GM19463 (cell line): ENCODE measurements around the gene TRIM27.
"Not testable (repeated sequence)": the region's sequence is repeated elsewhere in the genome, so short reads cannot be mapped to it uniquely, and the experiment has no call there.

Experiments
- ATAC-seq: cut with Tn5 transposase; IDR thresholded peaks from one replicate; pipeline ENCODE4 v1.9.1; 2021; ENCODE audit warnings: mild to moderate bottlenecking, moderate library complexity; ENCODE audit not compliant: unreplicated experiment

The TRIM27 gene

DNA sequence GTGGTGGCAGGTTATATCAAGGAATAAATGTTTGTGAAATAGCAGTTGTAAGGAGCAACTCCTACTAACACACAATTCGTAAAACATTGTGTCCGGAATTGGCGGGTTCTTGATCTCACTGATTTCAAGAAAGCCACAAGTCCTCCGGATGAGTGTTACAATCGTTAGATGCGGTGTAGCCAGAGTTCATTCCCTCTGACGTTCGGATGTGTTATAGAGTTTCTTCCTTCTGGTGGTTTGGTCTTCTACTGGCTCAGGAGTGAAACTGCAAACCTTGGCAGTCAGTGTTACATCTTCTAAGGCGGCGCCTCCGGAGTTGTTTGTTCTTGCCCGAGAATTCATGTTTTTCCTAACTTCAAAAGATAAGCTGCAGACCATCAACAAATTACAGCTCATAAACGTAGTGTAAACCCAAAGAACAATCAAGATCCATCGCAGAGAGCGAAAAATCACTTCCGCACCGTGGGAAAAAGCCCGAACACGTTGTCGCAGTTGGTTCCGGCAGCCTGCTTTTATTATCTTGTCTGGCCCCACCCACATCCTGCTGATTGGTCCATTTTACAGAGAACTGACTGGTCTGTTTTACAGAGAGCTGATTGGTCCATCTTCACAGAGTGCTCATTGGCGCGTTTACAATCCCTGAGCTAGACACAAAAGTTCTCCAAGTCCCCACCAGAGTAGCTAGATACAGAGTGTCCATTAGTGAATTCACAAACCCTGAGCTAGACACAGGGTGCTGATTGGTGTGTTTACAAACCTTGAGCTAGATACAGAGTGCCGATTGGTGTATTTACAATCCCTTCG lies 58.2 kb downstream of the TRIM27 start:
- ATAC-seq, result no peak

DNA sequence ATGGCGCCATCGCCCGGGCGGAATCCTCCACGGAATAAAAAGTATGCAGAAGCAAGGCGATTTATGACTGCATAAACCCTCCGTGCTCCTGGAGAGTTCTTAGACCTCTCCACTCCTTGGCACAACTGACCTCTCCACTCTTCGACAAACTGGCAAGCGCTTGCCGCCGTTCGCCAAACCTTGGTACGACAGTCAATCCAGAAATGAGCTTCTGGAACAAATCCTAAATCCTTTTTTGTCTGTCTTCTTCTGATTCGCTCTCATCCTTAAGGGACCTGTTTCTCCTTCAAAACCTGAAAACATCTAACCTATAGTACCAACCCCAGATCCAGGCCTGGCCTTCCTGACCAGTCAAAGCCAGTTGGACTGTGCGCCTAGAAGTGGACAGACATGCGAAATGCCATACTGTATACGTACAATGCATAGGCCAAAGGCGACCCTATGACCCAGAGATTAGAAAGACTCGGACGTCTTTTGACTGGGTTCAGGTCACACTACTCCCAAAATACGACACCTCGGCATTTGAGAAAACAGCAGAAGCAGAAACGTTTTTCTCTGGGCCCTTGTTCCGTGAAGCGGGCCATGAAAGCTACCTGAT lies 59.4 kb downstream of the TRIM27 start:
- ATAC-seq, result no peak

DNA sequence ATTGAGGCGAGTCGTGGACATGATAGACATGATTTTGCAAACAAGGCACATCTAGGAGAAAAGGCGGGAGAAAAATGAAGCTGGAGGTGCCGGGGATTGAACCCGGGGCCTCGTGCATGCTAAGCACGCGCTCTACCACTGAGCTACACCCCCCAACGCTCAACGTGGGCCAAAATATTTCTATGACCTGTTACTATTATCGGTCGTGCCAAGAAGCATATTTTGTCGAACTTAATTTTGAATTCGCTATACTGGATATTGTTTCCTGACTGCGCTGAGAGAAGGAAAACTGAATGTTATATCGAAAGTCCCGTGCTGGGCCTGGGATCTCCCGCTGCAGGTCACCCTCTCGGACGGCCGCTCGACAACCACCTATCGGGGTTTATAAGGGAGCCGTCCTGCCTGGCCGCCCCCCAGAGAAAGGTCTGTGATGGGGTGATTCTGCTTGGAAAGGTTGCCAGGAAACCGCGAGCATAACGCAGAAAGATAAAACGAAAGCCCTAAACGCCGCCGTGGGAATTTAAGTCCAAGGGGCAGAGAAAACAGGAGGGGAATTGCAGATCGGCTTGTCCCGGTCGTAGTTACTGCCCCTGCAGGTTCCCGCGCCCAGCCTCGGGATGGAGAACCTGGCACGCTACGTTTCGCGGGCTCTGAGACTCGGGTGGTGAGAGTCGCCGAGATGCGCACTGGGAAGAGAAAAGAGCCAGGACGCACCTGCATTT lies 60.0 kb downstream of the TRIM27 start:
- ATAC-seq, result no peak

DNA sequence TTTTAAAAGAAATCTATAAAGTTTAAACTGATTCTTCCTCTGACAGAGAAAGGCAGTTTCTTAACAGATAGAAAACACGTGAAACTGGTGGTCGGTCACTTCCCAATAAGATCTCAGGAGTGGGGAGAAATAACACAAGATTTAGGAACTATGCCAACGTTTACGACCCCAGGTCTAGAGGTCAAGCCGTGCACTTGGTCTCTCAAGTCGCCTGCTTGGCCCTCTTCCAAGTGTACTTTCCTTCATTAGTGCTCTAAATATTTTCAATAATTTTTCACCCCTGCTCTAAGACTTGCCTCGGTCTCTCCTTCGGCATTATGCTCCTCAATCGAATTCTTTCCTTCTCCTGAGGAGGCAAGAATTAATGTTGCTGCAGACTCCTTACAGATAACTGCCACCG lies 61.7 kb downstream of the TRIM27 start:
- no peak for ATAC-seq

DNA sequence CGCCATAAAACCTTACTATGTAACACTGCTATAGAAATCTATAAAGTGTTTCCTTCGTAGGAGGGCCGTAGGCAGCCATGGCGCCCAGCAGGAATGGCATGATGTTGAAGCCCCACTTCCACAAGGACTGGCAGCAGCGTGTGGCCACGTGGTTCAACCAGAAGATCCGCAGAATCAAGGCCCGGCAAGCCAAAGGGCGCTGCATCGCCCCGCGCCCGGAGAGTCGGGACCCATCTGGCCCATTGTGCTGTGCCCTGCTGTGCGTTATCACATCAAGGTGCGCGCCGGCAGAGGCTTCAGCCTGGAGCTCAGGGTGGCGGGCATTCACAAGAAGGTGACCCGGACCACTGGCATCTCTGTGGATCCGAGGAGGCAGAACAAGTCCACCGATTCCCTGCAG lies 62.4 kb downstream of the TRIM27 start:
- no peak for ATAC-seq

DNA sequence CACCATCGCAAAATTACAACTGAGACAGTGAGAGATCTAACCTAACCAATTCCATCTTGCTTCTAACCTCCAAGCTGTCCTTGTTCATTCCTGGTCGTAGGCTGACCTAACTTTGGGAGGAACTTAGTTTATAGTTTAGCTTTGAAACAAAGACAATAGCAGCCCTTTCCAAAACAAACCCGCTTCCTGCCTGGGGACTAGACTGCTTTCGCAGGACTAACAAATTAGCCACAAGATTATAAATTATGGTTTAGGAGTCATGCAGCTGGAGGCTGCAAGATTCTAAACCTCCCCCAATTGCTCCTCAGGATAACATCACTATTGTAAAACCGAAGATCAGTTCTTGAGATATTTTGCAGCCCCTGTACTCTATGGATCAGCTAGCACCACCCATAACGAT lies 63.2 kb downstream of the TRIM27 start:
- no peak for ATAC-seq

DNA sequence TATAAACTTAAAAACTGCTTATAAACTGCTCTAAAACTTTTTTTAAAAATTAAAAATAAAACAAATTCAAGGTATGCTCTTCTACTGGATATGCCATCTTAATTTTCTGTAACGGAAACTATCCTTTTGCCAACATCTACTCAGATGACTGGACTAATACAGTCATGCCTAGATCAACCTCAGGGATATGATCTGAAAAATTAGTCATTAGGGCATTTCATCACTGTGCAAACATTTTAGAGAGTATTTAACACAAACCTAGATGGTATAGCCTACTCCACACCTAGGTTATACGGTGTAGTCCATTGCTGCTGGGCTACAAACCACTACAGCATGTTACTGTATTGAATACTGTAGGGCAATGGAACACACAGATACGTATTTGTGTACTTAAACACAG lies 64.8 kb downstream of the TRIM27 start:
- no peak for ATAC-seq

DNA sequence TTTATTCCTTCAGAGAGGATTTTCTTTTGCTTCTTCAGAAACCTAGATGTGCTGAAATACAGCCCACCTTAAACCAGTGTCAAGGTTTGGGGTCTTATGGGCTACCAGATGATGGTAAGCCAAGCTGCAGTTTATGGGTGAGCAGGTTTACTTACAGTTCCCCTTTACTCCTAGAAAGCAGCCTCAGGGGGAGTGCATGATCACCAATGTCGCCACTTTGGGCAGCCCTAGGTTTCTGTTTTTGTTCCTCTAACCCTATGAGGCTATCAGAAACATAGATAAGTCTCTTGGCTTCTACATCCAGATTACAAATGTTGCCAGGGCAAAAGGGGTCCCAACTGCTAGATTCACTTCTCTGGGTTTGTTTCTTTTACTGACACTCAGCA lies 67.2 kb downstream of the TRIM27 start:
- ATAC-seq, result no peak

DNA sequence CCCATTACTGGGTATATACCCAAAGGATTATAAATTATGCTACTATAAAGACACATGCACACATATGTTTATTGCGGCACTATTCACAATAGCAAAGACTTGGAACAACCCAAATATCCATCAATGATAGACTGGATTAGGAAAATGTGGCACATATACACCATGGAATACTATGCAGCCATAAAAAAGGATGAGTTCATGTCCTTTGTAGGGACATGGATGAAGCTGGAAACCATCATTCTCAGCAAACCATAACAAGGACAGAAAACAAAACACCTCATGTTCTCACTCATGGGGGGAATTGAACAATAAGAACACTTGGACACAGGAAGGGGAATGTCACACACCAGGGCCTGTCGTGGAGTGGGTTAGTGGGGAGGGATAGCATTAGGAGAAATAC lies 69.4 kb downstream of the TRIM27 start:
- not testable (repeated sequence) for ATAC-seq
